NCI-H1417 treated with DMSO at 0.1 percent for 48 hours (cell line): ENCODE data around the gene CEP97.

Experiments used
- DNase-seq: peaks from one replicate; lab custom pipeline; 2025; lab: John Stamatoyannopoulos, UW

CEP97 gene

DNA sequence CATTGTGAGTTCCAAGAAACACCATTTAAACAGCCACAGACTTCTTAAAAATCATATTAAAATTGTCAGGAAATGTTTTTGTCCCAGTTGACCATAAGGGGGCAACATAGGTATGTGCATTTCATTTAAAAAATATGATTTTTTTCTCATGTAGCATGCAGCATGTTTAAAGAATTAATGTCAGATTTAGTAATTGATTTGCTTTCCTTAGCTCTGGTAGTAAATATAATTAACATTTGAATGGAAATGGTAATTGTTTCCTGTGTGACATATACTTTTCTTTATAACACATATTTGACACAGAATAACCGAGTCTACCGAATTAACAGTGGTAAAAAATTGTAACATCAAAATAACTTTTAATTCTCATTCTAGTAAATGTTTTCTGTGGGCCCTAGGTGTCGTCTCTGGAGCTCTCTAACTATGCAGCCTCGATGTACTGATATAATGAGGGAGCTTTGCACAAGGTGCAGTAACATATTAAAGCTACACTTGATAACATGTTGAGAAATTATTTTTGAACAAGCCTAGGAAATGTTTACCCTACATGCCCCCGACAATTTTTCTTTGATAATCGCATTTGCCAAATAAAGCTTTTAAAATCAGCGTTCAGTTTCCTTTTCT lies 89.5 kb downstream of the CEP97 start:
- DNase-seq, result no peak

DNA sequence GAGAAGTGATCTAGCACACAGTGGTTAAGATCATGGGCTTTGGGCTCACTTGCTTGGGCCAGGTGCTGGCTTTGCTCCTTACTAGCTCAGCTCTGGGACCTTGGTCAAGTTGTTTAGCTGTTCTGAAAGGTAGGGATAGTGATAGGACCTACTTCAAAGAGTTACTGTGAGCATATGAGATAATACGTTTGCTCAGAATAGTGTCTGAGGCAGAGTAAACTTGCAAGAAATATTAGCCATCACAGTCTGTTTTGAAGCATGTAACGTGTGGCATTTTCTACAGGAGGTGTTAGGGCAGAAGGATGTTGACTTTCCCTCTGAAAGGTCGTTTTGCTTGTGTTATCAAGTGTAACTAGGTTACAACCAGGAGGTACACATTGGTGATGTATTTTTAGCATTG lies 90.4 kb downstream of the CEP97 start:
- DNase-seq, result no peak

DNA sequence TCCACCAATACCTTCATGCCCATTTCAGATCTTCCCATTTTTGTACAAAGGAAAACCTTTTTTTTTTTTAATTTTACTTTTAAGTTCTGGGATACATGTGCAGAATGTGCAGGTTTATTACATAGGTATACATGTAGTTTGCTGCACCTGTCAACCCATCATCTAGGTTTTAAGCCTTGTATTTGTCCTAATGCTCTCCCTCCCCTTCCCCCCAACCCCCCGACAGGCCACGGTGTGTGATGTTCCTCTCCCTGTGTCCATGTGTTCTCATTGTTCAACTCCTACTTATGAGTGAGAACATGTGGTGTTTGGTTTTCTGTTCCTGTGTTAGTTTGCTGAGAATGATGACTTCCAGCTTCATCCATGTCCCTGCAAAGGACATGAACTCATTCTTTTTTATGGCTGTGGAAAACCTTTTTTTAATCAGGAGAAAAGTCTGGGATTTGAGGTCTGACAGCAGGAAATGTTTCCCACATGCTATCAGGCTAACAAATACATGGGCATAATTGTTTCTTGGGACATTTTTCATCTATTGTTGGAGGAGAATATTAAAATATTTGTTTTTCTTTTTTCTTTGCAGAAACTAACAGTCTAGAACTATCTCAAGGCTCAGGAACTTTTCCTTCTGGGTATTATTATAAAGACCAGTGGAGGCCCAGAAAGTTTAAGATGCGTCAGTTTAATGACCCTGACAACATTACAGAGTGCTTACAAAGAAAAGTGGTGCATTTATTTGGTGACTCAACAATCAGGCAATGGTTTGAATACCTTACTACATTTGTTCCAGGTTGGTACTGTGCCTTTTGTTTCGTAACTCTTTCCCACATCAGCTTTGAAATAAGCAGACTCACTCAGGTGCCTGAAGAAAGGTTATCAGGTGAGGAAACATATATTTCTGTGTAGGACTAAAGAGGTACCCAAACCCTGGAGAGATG lies 92.1 kb downstream of the CEP97 start:
- no peak for DNase-seq

DNA sequence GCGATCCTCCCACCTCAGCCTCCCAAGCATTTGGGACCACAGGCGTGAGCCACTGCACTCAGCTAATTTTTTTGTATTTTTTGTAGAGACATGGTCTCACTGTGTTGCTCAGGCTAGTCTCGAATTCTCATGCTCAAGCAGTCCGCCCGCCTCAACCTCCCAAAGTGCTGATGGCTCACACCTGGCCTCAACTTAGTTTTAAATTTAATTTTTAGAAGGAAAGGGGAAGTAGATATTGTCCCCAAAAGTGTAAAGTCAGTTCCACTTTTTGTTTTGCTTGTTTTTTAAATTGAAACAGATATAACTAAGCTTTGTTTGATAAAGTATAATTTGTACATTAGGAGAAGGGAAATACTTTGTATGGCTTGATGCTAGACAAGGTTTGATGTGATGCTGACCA lies 93.6 kb downstream of the CEP97 start:
- DNase-seq, result no peak

DNA sequence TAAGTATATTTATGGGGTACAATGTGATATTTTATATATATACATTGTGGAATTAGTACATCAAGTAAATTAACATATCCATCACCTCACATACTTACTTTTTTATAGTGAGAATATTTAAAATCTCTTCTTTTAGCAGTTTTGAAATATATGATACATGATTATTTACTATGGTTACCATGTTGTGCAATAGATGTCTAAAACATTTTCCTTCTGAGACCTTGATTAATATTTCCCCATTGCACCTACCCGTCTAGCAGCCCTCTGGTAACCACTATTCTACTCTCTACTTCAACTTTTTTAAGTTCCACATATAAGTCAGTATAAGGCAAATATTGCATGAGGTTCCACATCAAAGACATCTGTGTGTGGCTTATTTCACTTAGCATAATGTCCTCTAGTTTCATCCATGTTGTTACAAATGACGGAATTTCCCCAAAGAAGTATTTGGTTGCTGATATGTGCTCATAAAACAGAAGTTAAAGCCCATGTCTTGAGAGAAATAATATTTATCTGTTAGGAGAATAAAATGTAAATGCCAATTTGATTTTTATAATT lies 95.3 kb downstream of the CEP97 start:
- DNase-seq, result no peak
